ENCODE data around the gene ULK4.

The ULK4 gene

DNA sequence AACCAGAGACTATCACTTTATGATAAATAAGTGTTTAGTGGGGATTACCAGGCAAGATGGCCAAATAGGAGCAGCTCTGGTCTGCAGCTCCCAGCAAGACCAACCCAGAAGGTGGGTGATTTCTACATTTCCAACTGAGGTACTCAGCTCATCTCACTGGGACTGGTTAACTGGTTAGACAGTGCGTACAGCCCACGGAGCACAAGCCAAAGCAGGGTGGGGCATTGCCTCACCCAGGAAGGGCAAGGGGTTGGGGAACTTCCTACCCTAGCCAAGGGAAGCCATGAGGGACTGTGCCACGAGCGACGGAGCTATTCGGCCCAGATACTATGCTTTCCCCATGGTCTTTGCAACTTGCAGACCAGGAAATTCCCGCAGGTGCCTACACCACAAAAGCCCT is 591.6 kb downstream of the ULK4 start:
- TF ChIP-seq SUZ12 (IDR thresholded peaks at IDR 0.05) = no peak
- no peak for TF ChIP-seq ARNT (IDR thresholded peaks at IDR 0.05)
- no peak for TF ChIP-seq CTBP1 (IDR thresholded peaks at IDR 0.05; ENCODE audit: borderline replicate concordance)
- no peak for TF ChIP-seq FOXM1 (IDR thresholded peaks at IDR 0.05; ENCODE audit: borderline replicate concordance)
- TF ChIP-seq L3MBTL2 (conservative IDR thresholded peaks at IDR 0.05) = no peak
- no peak for TF ChIP-seq TARDBP (IDR thresholded peaks at IDR 0.05)
- no peak for TF ChIP-seq ZNF384 (IDR thresholded peaks at IDR 0.05)
- no peak for TF ChIP-seq FOXA1 (IDR thresholded peaks at IDR 0.05)
- no peak for TF ChIP-seq PKNOX1 (IDR thresholded peaks at IDR 0.05)
- TF ChIP-seq BHLHE40 (IDR thresholded peaks at IDR 0.05; ENCODE audit: borderline replicate concordance) = no peak
- no peak for TF ChIP-seq ELF4 (IDR thresholded peaks at IDR 0.05)
- no peak for TF ChIP-seq SP1 (IDR thresholded peaks at IDR 0.05)
- TF ChIP-seq HDGF (IDR thresholded peaks at IDR 0.05; ENCODE audit: borderline replicate concordance) = no peak
- no peak for TF ChIP-seq NFRKB (IDR thresholded peaks at IDR 0.05)
- no peak for TF ChIP-seq FOXK2 (IDR thresholded peaks at IDR 0.05)
- no peak for TF ChIP-seq LEF1 (IDR thresholded peaks at IDR 0.05; ENCODE audit: borderline replicate concordance)
- DNase-seq (ENCODE audit: extremely low spot score) = no peak
- ChIA-PET POLR2A (no interaction called here), CTCF (no interaction called here)

DNA sequence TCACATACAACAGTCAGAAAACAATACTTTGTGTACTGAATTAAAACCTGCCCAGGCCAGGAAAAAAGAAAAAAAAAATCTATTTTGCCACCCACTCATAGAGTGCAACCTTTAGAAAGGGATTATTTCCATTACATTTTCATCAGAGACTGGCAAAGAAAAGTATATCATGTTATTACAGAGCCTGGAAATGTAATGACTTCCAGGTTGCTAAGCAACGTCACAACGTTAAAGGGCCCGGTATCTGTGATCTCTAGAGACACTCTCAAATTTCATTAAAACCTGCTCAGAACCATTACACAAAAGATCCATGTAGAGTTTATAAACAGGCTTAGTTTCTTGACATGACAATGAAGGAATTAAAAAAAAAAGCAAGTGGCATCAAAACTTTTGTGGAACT is 592.1 kb downstream of the ULK4 start:
- CTCF ChIA-PET = interaction anchor here (0.7 kb wide), 1 partner anchor 1338 kb away, joined by 4 read pairs; no protein-coding TSS in a partner anchor
- DNase-seq (ENCODE audit: extremely low spot score) = peak; percentile 33
- POLR2A ChIA-PET = no interaction called here
- TF ChIP-seq FOXM1 (IDR thresholded peaks at IDR 0.05; ENCODE audit: borderline replicate concordance) (no peak), TARDBP (IDR thresholded peaks at IDR 0.05) (no peak), L3MBTL2 (conservative IDR thresholded peaks at IDR 0.05) (no peak), ARNT (IDR thresholded peaks at IDR 0.05) (peak; percentile 72; the same call in 1 of the 2 replicates), ELF4 (IDR thresholded peaks at IDR 0.05) (no peak)

DNA sequence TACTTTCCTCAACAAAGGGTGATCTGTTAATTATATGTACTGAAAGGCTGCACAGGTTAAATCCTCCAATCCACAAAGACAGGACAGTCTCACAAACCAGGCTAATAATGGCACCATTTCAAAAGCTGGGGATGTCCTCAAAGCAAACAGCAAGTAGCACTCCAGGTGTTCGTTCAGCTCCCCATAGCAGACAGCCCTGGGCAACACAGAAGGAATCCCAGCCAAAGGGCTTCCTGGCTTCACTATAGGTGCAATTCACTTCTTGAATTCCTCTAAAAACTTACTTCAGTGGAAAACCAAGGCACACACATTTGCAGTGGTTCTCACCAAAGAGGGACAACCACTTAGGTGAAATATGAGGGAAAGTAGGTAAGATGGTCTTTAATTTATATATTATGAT is 595.9 kb downstream of the ULK4 start:
- ChIA-PET CTCF (no interaction called here), POLR2A (no interaction called here)
- no peak for DNase-seq (ENCODE audit: extremely low spot score)
- TF ChIP-seq ELF4 (IDR thresholded peaks at IDR 0.05) (no peak), ARNT (IDR thresholded peaks at IDR 0.05) (no peak), SP1 (IDR thresholded peaks at IDR 0.05) (no peak), FOXM1 (IDR thresholded peaks at IDR 0.05; ENCODE audit: borderline replicate concordance) (no peak), LEF1 (IDR thresholded peaks at IDR 0.05; ENCODE audit: borderline replicate concordance) (no peak), ZNF384 (IDR thresholded peaks at IDR 0.05) (no peak), HDGF (IDR thresholded peaks at IDR 0.05; ENCODE audit: borderline replicate concordance) (no peak), NFRKB (IDR thresholded peaks at IDR 0.05) (no peak), L3MBTL2 (conservative IDR thresholded peaks at IDR 0.05) (no peak), FOXK2 (IDR thresholded peaks at IDR 0.05) (no peak), BHLHE40 (IDR thresholded peaks at IDR 0.05; ENCODE audit: borderline replicate concordance) (no peak), TARDBP (IDR thresholded peaks at IDR 0.05) (no peak), FOXA1 (IDR thresholded peaks at IDR 0.05) (no peak), PKNOX1 (IDR thresholded peaks at IDR 0.05) (no peak), CTBP1 (IDR thresholded peaks at IDR 0.05; ENCODE audit: borderline replicate concordance) (no peak)

DNA sequence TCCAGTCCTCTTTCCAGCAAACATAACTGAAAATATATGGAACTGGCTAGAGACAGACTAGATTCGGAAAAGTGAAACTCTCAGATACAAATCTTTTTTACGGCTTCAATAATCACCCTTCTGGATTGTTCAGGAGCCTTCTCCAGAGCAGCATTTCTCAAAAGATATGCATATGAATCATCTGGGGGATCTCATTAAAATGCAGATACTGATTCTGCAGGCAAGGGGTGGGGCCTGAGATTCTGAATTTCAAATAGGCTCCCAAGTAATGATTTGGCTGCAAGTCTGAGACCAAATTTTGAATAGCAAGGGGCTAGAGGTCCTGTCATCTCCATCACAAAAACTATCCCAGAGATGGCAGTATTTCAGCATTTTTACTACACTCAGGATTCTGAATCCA is 597.2 kb downstream of the ULK4 start:
- CTCF ChIA-PET = no interaction called here
- POLR2A ChIA-PET = no interaction called here
- TF ChIP-seq SUZ12 (IDR thresholded peaks at IDR 0.05) = no peak
- no peak for TF ChIP-seq FOXA1 (IDR thresholded peaks at IDR 0.05)
- TF ChIP-seq ZNF384 (IDR thresholded peaks at IDR 0.05) = no peak
- no peak for TF ChIP-seq LEF1 (IDR thresholded peaks at IDR 0.05; ENCODE audit: borderline replicate concordance)
- no peak for TF ChIP-seq NFRKB (IDR thresholded peaks at IDR 0.05)
- DNase-seq (ENCODE audit: extremely low spot score) = no peak

- ChIA-PET POLR2A (no interaction called here), CTCF (no interaction called here)
- DNase-seq (ENCODE audit: extremely low spot score) = no peak
- no peak for TF ChIP-seq ARNT (IDR thresholded peaks at IDR 0.05)
- TF ChIP-seq NFRKB (IDR thresholded peaks at IDR 0.05) = no peak
- no peak for TF ChIP-seq SUZ12 (IDR thresholded peaks at IDR 0.05)
- TF ChIP-seq BHLHE40 (IDR thresholded peaks at IDR 0.05; ENCODE audit: borderline replicate concordance) = no peak
- TF ChIP-seq CTBP1 (IDR thresholded peaks at IDR 0.05; ENCODE audit: borderline replicate concordance) = no peak
- no peak for TF ChIP-seq L3MBTL2 (conservative IDR thresholded peaks at IDR 0.05)
- TF ChIP-seq FOXM1 (IDR thresholded peaks at IDR 0.05; ENCODE audit: borderline replicate concordance) = no peak
- no peak for TF ChIP-seq ELF4 (IDR thresholded peaks at IDR 0.05)
- TF ChIP-seq TARDBP (IDR thresholded peaks at IDR 0.05) = no peak
- TF ChIP-seq FOXA1 (IDR thresholded peaks at IDR 0.05) = no peak
Observed at GRCh38 chr3:41363830-41364523, 597.9 kb downstream of the ULK4 start.

DNA sequence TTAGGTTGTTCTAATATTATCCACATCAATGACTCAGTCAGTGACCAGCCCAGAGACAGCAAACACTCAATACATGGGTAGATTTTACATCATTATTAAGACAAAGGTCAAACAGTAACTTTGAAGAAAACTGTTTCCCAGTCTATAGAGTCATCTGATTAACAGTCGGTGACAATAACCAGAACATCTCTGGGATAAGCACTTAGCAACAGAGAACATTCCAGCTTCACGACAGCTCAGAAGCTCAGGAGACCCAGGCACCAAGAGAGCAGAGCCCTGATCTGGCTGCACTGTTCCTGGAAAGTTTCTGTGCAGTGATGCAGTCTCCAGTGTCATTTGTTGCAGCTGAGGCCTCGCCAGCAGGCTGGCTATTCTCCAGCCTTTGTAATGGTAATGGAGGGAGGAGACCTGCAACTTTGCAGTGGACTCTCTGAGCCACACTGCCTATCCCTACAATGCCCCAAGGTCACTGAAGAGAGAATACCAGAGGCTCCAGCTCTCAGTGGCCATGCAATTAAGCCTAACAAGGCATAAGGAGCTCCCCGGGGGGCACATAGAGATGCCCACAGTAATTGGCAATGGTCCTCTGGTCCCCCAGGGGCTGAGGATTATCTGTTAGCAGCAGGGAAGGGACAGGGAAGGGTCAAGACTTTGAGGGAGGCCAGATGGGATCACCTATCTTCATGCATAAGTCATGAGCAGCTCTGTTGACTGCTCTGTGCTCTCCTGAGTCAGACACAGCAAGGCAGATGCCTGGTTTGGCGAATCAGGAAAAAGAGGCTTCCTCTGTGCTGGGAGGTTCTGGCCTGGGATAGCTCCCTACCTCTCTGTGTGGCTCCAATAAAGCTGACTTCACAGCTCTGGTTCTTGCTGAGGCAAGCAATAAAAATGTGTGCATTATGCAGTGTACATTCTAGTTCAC is 599.0 kb downstream of the ULK4 start:
- DNase-seq (ENCODE audit: extremely low spot score) = no peak
- TF ChIP-seq FOXM1 (IDR thresholded peaks at IDR 0.05; ENCODE audit: borderline replicate concordance) (no peak), FOXA1 (IDR thresholded peaks at IDR 0.05) (no peak), PKNOX1 (IDR thresholded peaks at IDR 0.05) (no peak), SP1 (IDR thresholded peaks at IDR 0.05) (no peak), SUZ12 (IDR thresholded peaks at IDR 0.05) (no peak), HDGF (IDR thresholded peaks at IDR 0.05; ENCODE audit: borderline replicate concordance) (no peak), LEF1 (IDR thresholded peaks at IDR 0.05; ENCODE audit: borderline replicate concordance) (no peak), ZNF384 (IDR thresholded peaks at IDR 0.05) (no peak), ARNT (IDR thresholded peaks at IDR 0.05) (no peak), L3MBTL2 (conservative IDR thresholded peaks at IDR 0.05) (no peak), FOXK2 (IDR thresholded peaks at IDR 0.05) (no peak), BHLHE40 (IDR thresholded peaks at IDR 0.05; ENCODE audit: borderline replicate concordance) (no peak), TARDBP (IDR thresholded peaks at IDR 0.05) (no peak), NFRKB (IDR thresholded peaks at IDR 0.05) (no peak), ELF4 (IDR thresholded peaks at IDR 0.05) (no peak)

More for the DNA sequence above, 599.0 kb downstream of the ULK4 start:
- ChIA-PET POLR2A (no interaction called here), CTCF (interaction anchor here (0.7 kb wide), 1 partner anchor 31 kb away, joined by 3 read pairs; no protein-coding TSS in a partner anchor)
